Fibroblast of peridontal ligament (primary cell): Measurements from ENCODE around the gene MRTFA.

Experiments used
- DNase-seq: peaks from one replicate; pipeline ENCODE4 v3.0.0-alpha.2; 2010; ENCODE audit errors: extremely low read depth

The MRTFA gene

DNA sequence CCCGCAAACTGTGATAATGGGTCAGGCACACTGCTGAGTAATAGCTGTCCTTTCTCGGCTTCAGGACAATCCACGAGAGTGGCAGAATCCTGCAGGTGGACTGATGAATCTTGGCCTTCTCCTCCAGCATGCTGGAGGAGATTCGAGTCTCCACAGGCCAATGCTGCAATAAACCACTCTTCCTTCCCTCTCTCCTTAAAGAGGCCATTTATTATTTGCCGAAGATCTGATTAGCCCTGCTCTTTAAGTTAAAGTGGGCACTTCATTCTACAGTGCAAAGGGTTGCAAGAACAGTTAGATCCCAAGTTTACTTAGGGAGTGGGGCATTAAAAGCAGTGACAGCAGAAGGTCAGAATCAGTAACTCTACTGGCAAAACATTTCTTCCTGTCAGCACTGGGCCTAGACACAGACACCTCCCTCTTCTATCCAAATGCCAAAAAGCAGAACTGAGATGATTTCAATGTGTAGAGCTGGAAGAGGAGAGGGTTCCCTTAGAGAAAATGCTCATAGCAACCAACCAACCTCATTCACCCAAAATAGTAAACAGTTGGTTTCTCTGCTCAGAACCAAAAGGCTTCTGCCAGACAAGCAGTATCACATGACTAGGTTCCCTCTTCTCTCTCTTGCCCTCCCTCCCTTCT is 144.4 kb downstream of the MRTFA start:
- DNase-seq, result peak; percentile 92

DNA sequence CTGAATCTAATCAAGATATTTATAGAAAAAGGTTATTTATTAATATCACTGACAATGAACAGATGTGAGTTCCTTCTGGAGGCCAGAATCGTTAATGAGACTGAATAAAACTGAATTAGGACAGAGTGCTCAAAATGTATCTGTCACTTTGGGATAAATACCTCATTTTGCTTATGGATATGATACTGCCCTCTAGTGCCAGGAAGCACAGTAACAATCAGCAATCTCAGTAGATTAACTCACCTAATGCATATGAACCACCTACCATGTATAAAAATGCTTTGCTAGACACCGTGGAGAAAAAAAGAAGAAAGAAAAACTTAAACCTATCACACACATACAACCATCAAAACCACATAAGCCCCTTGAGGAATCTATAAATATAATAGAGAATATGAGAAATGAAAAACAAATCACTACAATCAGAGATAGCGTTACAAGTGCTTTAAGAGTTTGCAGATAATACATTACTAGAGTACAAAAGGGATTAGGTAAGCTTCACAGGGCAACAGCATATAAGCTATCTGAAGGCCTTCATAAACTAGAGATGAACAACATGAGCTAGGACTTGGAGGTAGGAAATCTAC is 148.8 kb downstream of the MRTFA start:
- DNase-seq, result peak; percentile 47

DNA sequence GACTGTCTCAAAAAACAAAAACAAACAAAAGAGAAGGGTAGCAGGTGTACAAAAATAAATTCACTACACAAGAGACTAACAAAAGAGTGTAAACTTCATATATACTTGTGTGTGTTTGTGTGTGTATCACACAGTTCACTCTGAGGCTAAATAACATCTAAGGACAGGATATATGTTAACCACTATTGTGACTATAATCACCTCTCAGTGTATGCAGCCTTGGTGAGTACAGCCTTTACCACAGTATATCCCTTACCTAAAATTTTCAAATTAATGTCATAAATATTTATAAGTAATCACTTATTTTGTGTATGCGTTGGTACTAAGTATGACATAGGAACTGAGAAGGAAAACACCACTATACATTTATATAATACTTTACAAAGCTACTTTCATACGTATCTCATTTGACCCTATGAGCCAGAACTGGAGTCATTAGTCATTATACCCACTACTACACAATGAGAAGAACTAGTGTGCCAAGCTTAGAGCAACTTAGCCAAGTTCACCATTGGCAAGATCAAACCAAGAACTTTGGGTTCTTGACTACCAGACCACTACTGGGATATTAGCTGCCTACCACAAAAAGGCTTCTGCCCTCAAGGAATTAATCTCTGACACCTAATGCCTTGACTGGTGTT is 149.4 kb downstream of the MRTFA start:
- no peak for DNase-seq

DNA sequence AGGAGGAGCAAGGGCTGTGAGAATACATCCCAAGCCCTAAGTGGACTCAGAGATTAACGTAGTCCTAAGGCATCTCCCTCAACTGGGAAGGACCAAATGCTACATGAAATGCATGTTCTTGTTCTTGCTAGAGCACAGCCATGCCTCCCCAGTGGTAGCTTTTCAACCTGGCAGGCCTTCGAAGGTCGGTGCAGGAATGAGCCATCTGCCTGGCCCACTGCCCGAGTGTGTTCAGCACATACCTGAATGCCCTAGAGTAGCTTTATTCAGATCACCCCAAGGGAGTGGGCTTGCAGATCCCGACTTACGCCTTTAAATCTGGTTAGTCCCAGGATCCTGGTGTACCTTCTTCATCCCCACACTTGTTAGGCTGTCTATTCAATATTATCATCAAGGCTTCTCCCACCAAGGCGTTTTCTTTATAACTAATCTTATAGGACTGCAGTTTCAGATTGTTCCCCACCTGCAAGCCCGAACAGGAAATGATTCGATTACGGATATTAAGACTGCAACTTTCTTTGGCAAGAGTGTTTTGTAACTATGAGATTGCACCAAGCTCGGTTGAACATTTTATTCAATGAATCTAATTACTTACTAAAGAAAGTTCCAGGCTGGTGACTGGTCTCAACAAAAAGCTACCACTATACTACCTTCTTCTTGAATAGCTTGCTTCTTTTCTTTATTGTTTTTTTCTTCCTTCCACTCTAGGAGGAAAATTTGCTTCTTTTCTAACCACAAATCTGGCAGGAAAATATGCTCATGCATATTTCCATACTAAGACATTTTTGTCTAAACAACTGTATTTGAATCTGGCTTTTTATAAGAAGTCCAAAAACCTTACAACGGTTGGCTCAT is 150.5 kb downstream of the MRTFA start:
- peak; percentile 79 for DNase-seq

DNA sequence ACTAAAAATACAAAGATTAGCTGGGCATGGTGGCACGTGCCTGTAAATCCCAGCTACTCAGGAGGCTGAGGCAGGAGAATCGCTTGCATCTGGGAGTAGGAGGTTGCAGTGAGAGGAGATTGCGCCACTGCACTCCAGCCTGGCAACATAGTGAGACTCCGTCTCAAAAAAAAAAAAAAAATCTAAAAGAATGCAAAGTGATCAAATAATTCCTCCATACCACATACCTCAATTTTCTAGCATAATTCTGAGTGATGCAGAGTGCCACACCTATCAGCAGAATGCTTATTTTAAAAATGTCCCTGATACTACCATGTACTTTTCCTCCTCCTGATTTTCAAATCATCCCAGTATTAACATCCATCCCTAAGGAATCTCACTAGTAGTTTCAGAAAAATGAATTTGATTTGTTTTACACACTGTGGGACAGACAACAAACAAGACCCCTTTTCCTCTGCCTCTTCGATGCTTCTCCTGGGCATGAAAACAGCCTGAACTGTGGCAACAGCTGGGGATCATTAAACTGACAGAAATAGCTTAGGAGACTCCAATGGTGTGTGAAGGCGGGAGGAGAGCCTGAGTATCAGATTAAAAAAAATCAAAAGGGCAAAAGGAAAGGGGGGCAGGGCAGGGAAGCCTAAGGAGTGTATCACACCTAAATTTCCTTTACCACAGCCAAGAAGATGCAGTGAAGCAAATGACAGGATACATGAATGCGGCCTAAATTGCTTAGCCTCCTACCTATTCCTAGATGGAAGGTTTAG is 151.4 kb downstream of the MRTFA start:
- DNase-seq, result peak; percentile 69

DNA sequence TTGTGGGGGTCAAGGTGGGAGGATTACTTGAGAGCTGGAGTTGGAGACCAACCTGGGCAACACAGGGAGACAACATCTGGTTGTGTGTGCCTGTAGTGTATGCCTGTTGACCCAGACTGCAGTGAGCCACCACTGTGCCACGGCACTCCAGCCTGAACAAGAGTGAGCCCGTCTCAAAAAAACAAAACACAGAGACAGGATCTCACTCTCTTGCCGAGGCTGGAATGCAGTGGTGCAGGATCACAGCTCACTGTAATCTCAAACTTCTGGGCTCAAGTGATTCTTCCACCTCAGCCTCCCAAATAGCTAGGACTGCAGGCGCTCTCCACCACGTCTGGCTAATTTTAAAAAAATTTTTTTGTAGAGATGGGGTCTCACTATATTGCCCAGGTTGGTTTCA is 153.6 kb downstream of the MRTFA start:
- no peak for DNase-seq

DNA sequence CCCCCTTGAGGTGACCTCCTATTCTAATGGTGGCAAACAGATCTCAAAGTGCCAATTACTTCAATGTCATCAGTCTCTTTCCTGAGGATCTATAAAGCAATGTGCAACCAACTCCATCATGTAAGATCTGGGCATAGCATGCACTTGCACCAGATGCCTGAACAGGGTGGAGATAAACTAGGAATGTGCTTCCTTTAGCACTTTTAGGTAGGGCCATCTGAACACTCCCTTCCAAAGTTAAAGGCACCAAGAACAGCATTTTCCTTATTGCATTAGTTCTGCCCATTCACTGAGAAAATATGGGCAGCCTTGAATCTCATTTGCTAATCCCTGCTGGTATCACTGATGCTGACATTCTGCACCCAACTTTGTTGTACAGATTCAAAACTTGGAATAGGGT is 154.1 kb downstream of the MRTFA start:
- DNase-seq, result no peak

DNA sequence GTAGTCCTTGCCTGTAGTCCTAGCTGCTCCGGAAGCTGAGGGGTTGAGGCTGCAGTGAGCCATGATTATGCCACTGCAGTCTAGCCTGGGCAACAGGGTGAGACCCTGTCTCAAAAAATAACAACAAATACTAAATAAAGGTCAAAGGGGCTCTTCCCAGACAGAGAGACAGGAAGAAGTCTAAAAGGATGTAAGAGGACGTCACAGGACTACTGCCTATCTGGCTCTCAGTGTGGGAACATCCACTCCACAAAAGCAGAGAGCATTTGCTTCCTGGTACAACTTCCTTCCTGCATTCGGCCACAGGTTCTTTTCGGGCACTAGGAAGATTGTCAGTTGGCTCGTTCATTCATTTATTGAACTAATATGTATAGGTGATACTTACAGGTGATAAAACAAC is 155.5 kb downstream of the MRTFA start:
- DNase-seq, result no peak

DNA sequence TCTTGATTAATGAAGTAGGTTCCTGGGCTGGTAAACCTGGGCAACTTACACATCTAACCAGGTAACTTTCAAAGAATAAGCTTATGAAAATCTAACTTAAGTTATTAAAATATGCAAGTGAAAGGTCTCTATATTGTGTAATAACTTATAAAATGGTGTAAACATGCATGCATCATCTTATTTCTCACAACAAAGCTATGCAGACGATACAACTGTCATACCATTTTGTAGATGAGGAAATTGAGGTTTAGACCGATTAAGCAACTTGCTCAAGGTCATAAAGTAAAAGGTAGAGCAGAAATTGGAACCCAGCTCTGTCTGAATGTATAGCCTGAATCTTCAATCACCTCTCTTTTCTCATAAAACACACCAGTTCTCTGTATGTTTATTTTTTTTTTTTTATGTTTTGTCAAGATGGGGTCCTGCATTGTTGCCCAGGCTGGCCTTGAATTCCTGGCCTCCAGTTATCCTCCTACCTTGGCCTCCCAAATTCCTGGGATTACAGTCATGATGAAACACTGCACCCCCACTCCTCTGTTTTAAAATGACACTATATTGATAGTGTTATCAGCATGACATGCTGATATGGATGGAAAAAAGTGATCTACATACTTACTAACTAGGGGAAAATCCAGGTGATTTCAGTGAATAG is 156.5 kb downstream of the MRTFA start:
- DNase-seq, result peak; percentile 29

DNA sequence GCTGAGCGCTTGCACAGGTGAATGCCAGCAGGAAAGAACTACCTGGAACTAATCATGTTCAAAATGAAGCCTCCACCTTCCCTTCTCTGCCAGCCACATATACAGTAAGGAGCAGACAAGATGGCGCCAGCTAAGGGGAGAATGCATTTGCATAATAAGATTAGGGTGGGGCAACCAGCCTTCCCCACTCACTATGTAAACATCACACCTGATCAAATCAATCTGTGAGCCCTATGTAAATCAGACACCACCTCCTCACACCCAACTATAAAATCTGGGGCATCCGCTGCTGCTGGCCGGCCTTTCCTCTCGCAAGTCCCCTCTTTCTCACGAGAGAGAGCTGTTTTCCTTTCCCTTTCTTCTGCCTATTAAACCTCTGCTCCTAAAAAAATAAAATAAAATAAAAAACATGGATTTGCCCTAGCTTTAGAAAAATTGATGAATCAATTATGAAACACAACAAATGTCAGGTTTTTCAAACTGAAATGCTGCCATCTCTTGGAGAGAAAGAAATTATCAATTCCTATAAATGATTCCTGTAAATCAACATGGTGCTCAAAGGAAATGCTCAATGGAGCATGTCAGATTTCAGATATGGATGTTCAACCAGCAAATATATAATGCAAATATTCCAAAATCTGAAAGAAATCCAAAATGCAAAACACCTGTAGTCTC is 157.3 kb downstream of the MRTFA start:
- DNase-seq, result no peak

DNA sequence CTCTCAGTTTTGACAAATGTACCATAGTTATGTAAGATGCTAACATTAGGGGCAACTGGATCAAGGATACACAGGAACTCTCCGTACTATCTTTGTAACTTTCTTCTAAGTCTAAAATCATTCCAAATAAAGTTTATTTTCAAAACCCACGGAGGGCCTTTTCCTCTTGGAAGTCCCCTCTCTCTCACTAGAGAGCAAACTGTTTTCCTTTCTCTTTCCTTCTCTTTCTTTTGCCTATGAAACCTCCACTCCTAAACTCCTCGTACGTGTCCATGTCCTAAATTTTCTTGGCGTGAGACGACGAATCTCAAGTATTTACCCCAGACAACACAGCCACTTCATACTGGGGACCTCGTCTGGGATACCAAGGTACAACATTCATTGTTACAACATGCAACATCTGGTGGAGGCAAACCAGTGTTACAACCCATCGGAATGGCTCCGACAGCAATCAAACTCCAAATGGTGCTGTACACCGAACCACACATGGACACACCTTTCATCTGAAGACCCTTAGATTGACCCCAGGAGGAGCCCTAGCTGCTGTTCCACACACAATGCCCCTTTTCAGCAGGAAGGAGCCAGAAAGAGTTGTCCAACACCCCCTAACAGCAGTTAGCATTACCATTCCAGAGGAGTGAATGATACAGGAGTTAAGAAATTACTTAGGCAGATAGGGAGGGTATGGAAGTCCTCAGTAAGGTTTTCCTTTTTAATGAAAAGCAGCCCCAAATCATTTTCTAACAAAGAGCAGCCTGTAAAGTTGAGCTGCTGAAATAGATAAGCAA is 158.0 kb downstream of the MRTFA start:
- no peak for DNase-seq

DNA sequence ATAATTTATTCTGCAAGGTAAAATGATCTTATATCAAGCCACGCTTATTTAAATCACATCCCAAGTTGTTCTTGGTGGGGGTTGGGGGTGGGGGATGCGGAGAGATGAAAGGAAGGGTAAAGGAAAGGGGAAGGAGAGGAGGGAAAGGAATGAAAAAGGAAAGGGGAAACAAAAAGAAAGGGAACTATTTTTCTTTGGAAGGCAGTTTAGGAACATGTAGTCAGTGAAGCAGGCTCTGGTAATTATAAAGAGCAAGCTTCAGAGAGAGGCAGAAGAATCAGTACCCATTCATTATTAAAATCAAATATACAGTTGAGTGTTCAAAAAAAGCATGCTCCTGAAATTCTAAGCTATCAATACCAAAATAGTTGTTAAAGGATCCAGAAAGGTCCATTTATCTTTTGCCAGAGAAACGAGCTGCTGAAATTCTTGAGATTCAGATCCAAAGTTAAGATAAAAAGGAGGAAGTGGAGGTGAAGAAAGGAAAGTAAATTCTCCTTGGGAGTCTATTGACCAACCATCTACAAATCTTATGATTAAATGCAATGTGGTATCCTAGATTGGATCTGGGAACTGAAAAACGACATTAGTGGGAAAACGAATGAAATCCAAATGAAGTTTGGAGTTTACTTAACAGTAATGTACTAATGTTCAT is 158.7 kb downstream of the MRTFA start:
- no peak for DNase-seq

DNA sequence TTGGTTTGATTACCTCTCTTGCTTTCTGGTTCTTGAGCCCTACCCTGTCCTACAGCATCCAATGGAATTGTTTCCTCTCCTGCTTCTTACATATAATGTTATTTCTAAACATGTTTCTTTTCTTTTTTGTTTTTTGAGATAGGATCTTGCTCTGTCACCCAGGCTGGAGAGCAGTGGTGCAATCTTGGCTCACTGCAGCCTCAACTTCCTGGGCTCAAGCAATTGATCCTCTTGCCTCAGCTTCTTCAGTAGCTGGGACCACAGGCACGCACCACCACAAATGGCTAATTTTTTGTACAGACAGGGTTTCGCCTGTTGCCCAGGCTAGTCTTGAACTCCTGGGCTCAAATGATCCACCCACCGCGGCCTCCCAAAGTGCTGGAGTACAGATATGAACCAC is 160.2 kb downstream of the MRTFA start:
- DNase-seq, result no peak

DNA sequence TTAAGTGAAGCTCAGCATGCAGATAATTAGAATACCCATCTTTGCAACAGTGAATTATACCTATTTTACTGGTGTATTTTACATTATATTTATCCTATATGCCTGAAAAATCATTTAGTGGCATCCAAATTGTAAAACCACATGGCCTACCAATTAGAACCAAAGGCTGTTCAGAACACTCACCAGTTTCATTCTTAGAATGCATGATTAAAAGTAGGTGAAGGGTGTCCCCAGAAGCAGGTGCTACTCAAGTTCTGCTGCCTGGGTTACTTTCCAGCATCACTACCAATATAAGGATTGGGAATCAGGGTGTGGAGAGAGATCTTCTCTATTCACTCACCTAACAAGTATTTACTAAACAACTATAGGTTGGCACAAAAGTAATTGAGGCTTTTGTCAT is 162.8 kb downstream of the MRTFA start:
- no peak for DNase-seq

DNA sequence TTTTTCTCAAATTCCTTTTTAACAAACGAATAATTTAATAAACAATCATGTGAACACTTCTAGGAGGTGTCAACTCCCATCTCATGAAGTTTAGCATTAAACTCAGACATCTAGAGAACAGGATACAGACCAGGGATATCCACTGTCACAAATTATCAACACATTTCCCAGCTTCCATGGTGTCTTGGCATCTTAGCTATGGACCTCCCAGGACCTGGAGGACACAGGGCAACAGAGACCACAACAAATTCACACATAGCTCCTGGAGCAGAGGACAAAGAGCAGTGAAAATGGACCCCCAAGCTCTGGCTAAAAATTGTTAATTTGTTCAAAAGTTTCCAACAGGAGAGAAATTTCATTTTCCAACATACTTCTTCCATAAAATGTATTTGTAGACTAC is 163.9 kb downstream of the MRTFA start:
- DNase-seq, result no peak

DNA sequence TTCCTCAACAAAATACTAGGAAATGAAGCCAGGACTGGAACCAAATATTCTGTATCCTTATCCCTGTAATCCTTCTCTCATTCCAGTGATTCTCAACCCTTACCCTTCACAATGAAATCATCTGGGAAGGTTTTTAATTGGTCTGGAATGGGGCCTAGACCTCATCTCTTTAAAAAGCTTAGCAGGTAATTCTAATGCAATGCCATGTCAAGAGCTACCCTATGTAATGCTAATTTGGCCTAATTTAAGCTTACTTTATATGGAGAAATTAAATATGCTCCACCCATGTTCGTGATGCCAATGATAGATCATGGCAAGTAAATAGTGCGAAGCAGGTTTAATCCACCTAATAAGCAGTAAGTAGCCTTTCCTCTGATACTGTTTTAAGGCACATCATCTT is 164.5 kb downstream of the MRTFA start:
- no peak for DNase-seq

DNA sequence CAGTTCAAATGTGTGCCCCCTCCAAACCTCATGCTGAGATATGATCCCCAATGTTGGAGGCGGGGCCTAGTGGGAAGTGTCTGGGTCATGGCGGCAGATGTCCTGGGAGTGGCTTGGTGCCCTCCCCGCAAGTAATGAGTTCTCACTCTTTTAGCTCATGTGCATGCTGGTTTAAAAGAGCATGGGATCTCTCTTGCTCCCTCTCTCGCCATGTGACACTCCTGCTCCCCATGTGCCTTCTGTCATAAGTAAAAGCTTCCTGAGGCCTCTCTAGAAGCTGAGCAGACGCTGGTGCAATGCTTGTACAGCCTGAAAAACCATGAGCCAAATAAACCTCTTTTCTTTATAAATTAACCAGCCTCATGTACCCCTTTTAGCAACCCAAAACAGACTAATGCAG is 167.3 kb downstream of the MRTFA start:
- DNase-seq, result no peak

DNA sequence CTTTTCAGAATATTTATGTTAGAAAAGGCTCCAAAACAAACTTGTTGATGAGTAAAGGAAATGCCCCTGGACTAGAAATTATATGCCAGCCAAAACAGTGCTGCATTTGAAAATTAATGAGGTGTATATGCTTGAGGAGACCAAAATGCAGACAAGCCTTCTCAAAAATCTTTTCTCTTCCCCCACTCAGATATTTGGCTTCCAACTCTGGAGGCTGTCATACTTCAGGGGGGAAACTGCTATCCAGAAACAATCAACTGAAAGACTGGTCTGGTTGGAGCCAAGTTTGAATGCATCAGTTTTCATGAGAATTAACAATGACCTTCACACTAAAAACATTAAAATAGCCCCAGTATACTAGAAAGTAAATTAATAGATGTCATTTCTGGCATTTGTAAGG is 167.9 kb downstream of the MRTFA start:
- DNase-seq, result no peak

DNA sequence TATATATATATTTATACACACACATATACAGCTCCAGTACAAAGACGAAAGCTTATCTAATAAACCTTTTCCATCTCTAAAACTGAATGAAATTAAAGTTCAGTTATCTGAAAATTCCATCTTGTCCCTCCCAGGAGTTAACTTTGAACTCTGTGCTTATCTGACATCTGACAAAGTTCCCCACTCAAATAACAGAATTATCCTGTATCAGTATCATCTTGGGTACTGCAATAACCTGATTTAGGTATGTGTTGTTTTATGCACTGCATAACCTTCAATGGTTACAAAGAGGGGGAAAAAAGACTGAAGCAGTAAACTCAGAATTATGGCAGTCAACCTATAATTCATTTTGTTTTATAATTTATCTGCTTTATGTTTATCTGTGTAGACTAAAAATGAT is 169.5 kb downstream of the MRTFA start:
- no peak for DNase-seq
